A549 (cell line): ENCODE results near the gene UMOD. TPM values are rescaled to one million over a fixed set of nuclear protein-coding genes. Genes with fewer than 3 reads are reported as not detected.

ENCODE experiments used
- ATAC-seq, 2 experiments: fragments of 200-7000 bp in 1 of 2; fragments of >200 bp in 1 of 2; cut with Nextera tagmentation in 1 of 2; cut with Tn5 transposase in 1 of 2; 3 replicates each; pipeline versions ENCODE4 v1.8.0 to v1.9.1; 2018 to 2020; ENCODE audit warnings: mild to moderate bottlenecking in 1 of 2, moderate library complexity in 1 of 2
- CTCF ChIA-PET: fragments of 300-600 bp; sonication (Branson Sonifier 250); formaldehyde crosslinking; extraction: SDS; loops from one replicate; lab custom pipeline; 2021; ENCODE audit warnings: antibody characterized with exemption, inconsistent platforms; lab: Yijun Ruan, JAX
- POLR2A ChIA-PET: fragments of 350-600 bp; formaldehyde crosslinking; extraction: SDS; loops from one replicate; lab custom pipeline; 2021; ENCODE audit warnings: antibody characterized with exemption, inconsistent platforms; lab: Yijun Ruan, JAX
- DNase-seq, 2 experiments: peaks; one replicate each; pipeline versions ENCODE4 v3.0.0 to v3.0.0-alpha.2; 2011 to 2016; ENCODE audit warnings: low read depth in 1 of 2, low spot score in 1 of 2
- FAIRE-seq: peaks from 2 replicates; lab custom pipeline; 2011; peaks lifted over from hg19 to GRCh38; lab: Jason Lieb, UNC
- H3K27ac ChIP-seq, 2 experiments: fragments of >200 bp; sonication (Bioruptor Twin); formaldehyde crosslinking; 3 replicates each; pipeline ENCODE4 v1.5.1; 2016 to 2017
- H3K4me1 ChIP-seq: fragments of >200 bp; sonication (Bioruptor Twin); formaldehyde crosslinking; 3 replicates; pipeline ENCODE4 v1.6.1; 2016
- H3K4me2 ChIP-seq: fragments of >200 bp; sonication (Bioruptor Twin); formaldehyde crosslinking; 3 replicates; pipeline ENCODE4 v1.6.1; 2016
- H3K4me3 ChIP-seq: fragments of >200 bp; sonication (Bioruptor Twin); formaldehyde crosslinking; 3 replicates; pipeline ENCODE4 v1.5.1; 2016
- H3K9me3 ChIP-seq: fragments of >200 bp; sonication (Bioruptor Twin); formaldehyde crosslinking; 3 replicates; pipeline ENCODE4 v1.6.1; 2016
- CBX2 ChIP-seq: fragments of 200-600 bp; sonication (generic); IDR thresholded peaks from 2 replicates; pipeline ENCODE4 v1.6.1; 2016; ENCODE audit warnings: low read depth, mild to moderate bottlenecking, borderline replicate concordance
- CHD4 ChIP-seq: fragments of 200-600 bp; sonication (generic); IDR thresholded peaks from 2 replicates; pipeline ENCODE4 v1.6.1; 2016; ENCODE audit warnings: antibody characterized with exemption, mild to moderate bottlenecking, borderline replicate concordance
- EHMT2 ChIP-seq: fragments of 200-600 bp; sonication (generic); IDR thresholded peaks from 2 replicates; pipeline ENCODE4 v1.6.1; 2016; ENCODE audit warnings: antibody characterized with exemption, low read depth, mild to moderate bottlenecking, moderate library complexity
- EP300 ChIP-seq, 2 experiments: fragments of >200 bp; sonication (Bioruptor Twin); formaldehyde crosslinking; IDR thresholded peaks; 2 replicates in 1 of 2; 3 replicates in 1 of 2; pipeline ENCODE4 v1.6.1; 2016 to 2017
- FOSB ChIP-seq: fragments of 250-450 bp; sonication (Bioruptor Pico); IDR thresholded peaks from 2 replicates; pipeline ENCODE4 v1.5.0; 2020; ENCODE audit warnings: mild to moderate bottlenecking, moderate library complexity
- FOSL2 ChIP-seq, 2 experiments: fragments of 450-650 bp in 1 of 2; fragments of >200 bp in 1 of 2; sonication (Bioruptor Twin) in 1 of 2; formaldehyde crosslinking; IDR thresholded peaks; 2 replicates each; pipeline versions ENCODE4 v1.5.0 to v1.6.1; 2016 to 2020; ENCODE audit warnings: mild to moderate bottlenecking in 1 of 2, moderate library complexity in 1 of 2
- HES2 ChIP-seq: fragments of >200 bp; sonication (Bioruptor Twin); formaldehyde crosslinking; IDR thresholded peaks from 2 replicates; pipeline ENCODE4 v1.6.1; 2016
- HOXA7 ChIP-seq: fragments of 250-450 bp; sonication (Bioruptor Pico); IDR thresholded peaks from 2 replicates; pipeline ENCODE4 v1.5.0; 2020; ENCODE audit warnings: mild to moderate bottlenecking, moderate library complexity
- HOXB13 ChIP-seq: fragments of 250-450 bp; sonication (Bioruptor Pico); IDR thresholded peaks from 2 replicates; pipeline ENCODE4 v1.5.0; 2020; ENCODE audit warnings: low read depth, mild to moderate bottlenecking, moderate library complexity
- HOXB5 ChIP-seq: fragments of 250-450 bp; sonication (Bioruptor Pico); IDR thresholded peaks from 2 replicates; pipeline ENCODE4 v1.5.0; 2020; ENCODE audit warnings: mild to moderate bottlenecking, moderate library complexity
- MAX ChIP-seq: IDR thresholded peaks from 2 replicates; pipeline ENCODE4 v1.6.1; 2012
- MYC ChIP-seq: IDR thresholded peaks from 2 replicates; pipeline ENCODE4 v1.6.1; 2012; ENCODE audit warnings: mild to moderate bottlenecking, inconsistent platforms, low read length, improper control_type of control experiment, borderline replicate concordance
- NFE2L2 ChIP-seq: fragments of 150-350 bp; conservative IDR thresholded peaks from 2 replicates; pipeline ENCODE4 v1.6.1; 2014; ENCODE audit warnings: low read length
- NR3C1 ChIP-seq: fragments of >200 bp; sonication (Bioruptor Twin); formaldehyde crosslinking; IDR thresholded peaks from 3 replicates; pipeline ENCODE4 v1.6.1; 2017
- POLR2AphosphoS2 ChIP-seq: conservative IDR thresholded peaks from 2 replicates; pipeline ENCODE4 v1.6.1; 2012; ENCODE audit warnings: low read length, improper control_type of control experiment, inconsistent platforms
- RAD21 ChIP-seq, 2 experiments: fragments of >200 bp in 1 of 2; sonication (Bioruptor Twin) in 1 of 2; formaldehyde crosslinking in 1 of 2; IDR thresholded peaks in 1 of 2; conservative IDR thresholded peaks in 1 of 2; 2 replicates in 1 of 2; 3 replicates in 1 of 2; pipeline ENCODE4 v1.6.1; 2012 to 2018; ENCODE audit warnings: inconsistent platforms in 1 of 2
- RARB ChIP-seq: fragments of 250-450 bp; sonication (Bioruptor Pico); IDR thresholded peaks from 2 replicates; pipeline ENCODE4 v1.8.0; 2021; ENCODE audit warnings: mild to moderate bottlenecking, moderate library complexity
- REST ChIP-seq: fragments of 200-600 bp; sonication (generic); IDR thresholded peaks from 2 replicates; pipeline ENCODE4 v1.6.1; 2016; ENCODE audit warnings: antibody characterized with exemption, mild to moderate bottlenecking, moderate library complexity
- RFX5 ChIP-seq: fragments of 450-650 bp; IDR thresholded peaks from 2 replicates; pipeline ENCODE4 v1.7.1; 2014; ENCODE audit warnings: antibody characterized with exemption, mild to moderate bottlenecking, moderate library complexity
- RNF2 ChIP-seq: fragments of 200-600 bp; sonication (generic); IDR thresholded peaks from 2 replicates; pipeline ENCODE4 v1.6.1; 2016; ENCODE audit warnings: low read depth, mild to moderate bottlenecking, antibody characterized with exemption, moderate library complexity, borderline replicate concordance
- SREBF2 ChIP-seq: fragments of 450-650 bp; IDR thresholded peaks from 2 replicates; pipeline ENCODE4 v1.6.1; 2014; ENCODE audit warnings: mild to moderate bottlenecking, moderate library complexity
- TP53 ChIP-seq: fragments of 250-450 bp; sonication (Bioruptor Pico); IDR thresholded peaks from 2 replicates; pipeline ENCODE4 v1.5.0; 2021; ENCODE audit warnings: mild to moderate bottlenecking, moderate library complexity
- ZFP36 ChIP-seq: fragments of 450-650 bp; IDR thresholded peaks from 2 replicates; pipeline ENCODE4 v1.6.1; 2014; ENCODE audit warnings: borderline replicate concordance; ENCODE audit not compliant: partially characterized antibody
- ZSCAN20 ChIP-seq: fragments of 250-450 bp; sonication (Bioruptor Pico); IDR thresholded peaks from 2 replicates; pipeline ENCODE4 v1.8.0; 2022; ENCODE audit warnings: mild to moderate bottlenecking, moderate library complexity
- WGBS: methylation state at CpG from one replicate; pipeline ENCODE4 v1.1.6; 2017; ENCODE audit errors: missing lambda C conversion rate; 5-methylcytosine and 5-hydroxymethylcytosine counted together
- polyA plus RNA-seq, 4 experiments: library from polyadenylated mRNA; depleted of rRNA in 3 of 4; stranded (reverse); fragments of >200 nt; fragmentation: RNase III in 1 of 4; extraction: RNeasy Plus Mini Kit Qiagen cat#74134 plus additional on column Dnase treatment in 1 of 4; gene quantifications; 2 replicates in 3 of 4; 3 replicates in 1 of 4; pipeline ENCODE4 v1.2.3, GENCODE V29; 2011 to 2017

Gene UMOD
- polyA plus RNA-seq, 2 of the 4 experiments (the other 2 are of a cell fraction): not detected

- TF ChIP-seq CBX2 (no peak), FOSB (CRISPR knock-in tag) (no peak), HOXB13 (CRISPR knock-in tag) (no peak)
These were observed 41.8 kb downstream of the UMOD start (continued) for GRCh38 chr16:20310421-20311395.

- CTCF ChIA-PET: interaction anchor here (1.0 to 3.1 kb wide), 4 partner anchors 10 to 403 kb away, joined by 4 to 27 read pairs (median 12); no protein-coding TSS in a partner anchor
- H3K4me1 ChIP-seq: no peaks in the 10 kb centered on the region
- no peak for FAIRE-seq
- H3K4me2 ChIP-seq: no peak overlapping the region
- TF ChIP-seq SREBF2: no peak
- no peak for TF ChIP-seq HOXA7 (CRISPR knock-in tag)
- TF ChIP-seq EP300 (IDR thresholded peaks at IDR 0.05): no peak
- no peak for TF ChIP-seq FOSL2 (IDR thresholded peaks at IDR 0.05)
- no peak for TF ChIP-seq FOSL2 (CRISPR knock-in tag; IDR thresholded peaks at IDR 0.05)
- TF ChIP-seq, all 56 proteins: peak for 0
- H3K27ac ChIP-seq: no peak overlapping the region
- WGBS: 17% methylated on average over 6 of the region's 6 CpGs
- H3K9me3 ChIP-seq: no peaks in the 10 kb centered on the region
- POLR2A ChIA-PET: no interaction called here
- no peak overlapping the region for H3K4me3 ChIP-seq
- ATAC-seq (no peak), DNase-seq (no peak)
These were observed 42.7 kb downstream of the UMOD start for GRCh38 chr16:20309786-20310185.

- CTCF ChIA-PET: interaction anchor here (1.0 to 3.1 kb wide), 4 partner anchors 9 to 402 kb away, joined by 3 to 27 read pairs (median 12); no protein-coding TSS in a partner anchor
- Histone ChIP-seq H3K4me1 (no peaks in the 10 kb centered on the region), H3K4me2 (no peak overlapping the region), H3K4me3 (no peak overlapping the region), H3K9me3 (no peaks in the 10 kb centered on the region), H3K27ac (no peak overlapping the region)
- DNase-seq: no peak
- ATAC-seq: no peak
- WGBS: 16% methylated on average over 4 of the region's 4 CpGs
- TF ChIP-seq NR3C1 (no peak), RARB (no peak), ZFP36 (no peak)
- FAIRE-seq: no peak
- POLR2A ChIA-PET: no interaction called here
These were observed 43.5 kb downstream of the UMOD start for GRCh38 chr16:20308801-20309590.

- WGBS: under 1% methylated on average over 4 of the region's 4 CpGs
- Histone ChIP-seq H3K9me3 (no peaks in the 10 kb centered on the region), H3K4me3 (no peak overlapping the region), H3K4me2 (no peak overlapping the region)
- POLR2A ChIA-PET: no interaction called here
- FAIRE-seq: no peak
- no peak for TF ChIP-seq POLR2AphosphoS2
- TF ChIP-seq HOXB13 (CRISPR knock-in tag): no peak
- no peak for TF ChIP-seq TP53 (CRISPR knock-in tag)
- no peak for TF ChIP-seq REST
- TF ChIP-seq HES2: no peak
- no peak for TF ChIP-seq ZSCAN20 (CRISPR knock-in tag)
- TF ChIP-seq NFE2L2: no peak
- TF ChIP-seq RFX5: no peak
- no peak for TF ChIP-seq MYC
- TF ChIP-seq HOXB5 (CRISPR knock-in tag): no peak
- no peak for TF ChIP-seq CBX2
- no peak for TF ChIP-seq NR3C1
- no peak for TF ChIP-seq RAD21 (conservative IDR thresholded peaks at IDR 0.05 in 1 of 2, IDR thresholded peaks at IDR 0.05 in 1 of 2)
- no peak for TF ChIP-seq ZFP36
- TF ChIP-seq EHMT2: no peak
- TF ChIP-seq RNF2: no peak
- TF ChIP-seq RARB: no peak
- TF ChIP-seq MAX: no peak
- no peak for TF ChIP-seq CHD4
- TF ChIP-seq, all 56 proteins: peak for 0
- Histone ChIP-seq H3K27ac (no peak overlapping the region), H3K4me1 (no peaks in the 10 kb centered on the region)
- DNase-seq (no peak), ATAC-seq (no peak)
- CTCF ChIA-PET: interaction anchor here (1.0 to 3.1 kb wide), 3 partner anchors 8 to 401 kb away, joined by 3 to 27 read pairs (median 18); no protein-coding TSS in a partner anchor
These were observed 44.2 kb downstream of the UMOD start for GRCh38 chr16:20308266-20308665.
